Psoas muscle (tissue), 8 donors: ENCODE results near the gene MLLT10. TPM values are rescaled to one million over a fixed set of nuclear protein-coding genes. Genes with fewer than 3 reads are reported as not detected.

ENCODE experiments used
- ATAC-seq, 4 donors: fragments of 200-7000 bp; cut with Tn5 transposase; one replicate each; pipeline ENCODE4 v1.9.1; 2020; ENCODE audit warnings: moderate library complexity in 3 of 4, mild to moderate bottlenecking in 2 of 4
- DNase-seq, 2 donors: peaks; one replicate each; pipeline ENCODE4 v3.0.0-alpha.2; 2020
- H3K27ac ChIP-seq: fragments of 200-600 bp; one replicate; pipeline ENCODE4 v1.8.0; 2022
- H3K27me3 ChIP-seq, 3 donors: fragments of 200-600 bp in 1 of 3; one replicate each; pipeline versions ENCODE4 v1.6.1 to v1.8.0; 2013 to 2022; ENCODE audit warnings: low read length in 2 of 3, mild to moderate bottlenecking in 2 of 3, moderate library complexity in 1 of 3; ENCODE audit not compliant: insufficient read depth in 3 of 3
- H3K36me3 ChIP-seq, 2 donors: fragments of 200-600 bp in 1 of 2; one replicate each; pipeline versions ENCODE4 v1.6.1 to v1.8.0; 2013 to 2022; ENCODE audit warnings: low read depth in 1 of 2, mild to moderate bottlenecking in 1 of 2, moderate library complexity in 1 of 2; ENCODE audit not compliant: insufficient read depth in 1 of 2
- H3K4me1 ChIP-seq: fragments of 200-600 bp; one replicate; pipeline ENCODE4 v1.8.0; 2022
- H3K4me3 ChIP-seq: fragments of 200-600 bp; one replicate; pipeline ENCODE4 v1.8.0; 2022; ENCODE audit warnings: mild to moderate bottlenecking
- H3K9me3 ChIP-seq: fragments of 200-600 bp; one replicate; pipeline ENCODE4 v1.8.0; 2022
- WGBS, 3 donors: extraction: QIAGEN DNeasy Blood & Tissue Kit; methylation state at CpG; one replicate each; pipeline versions ENCODE4 v1.1.6 to v1.1.7; 2013; 5-methylcytosine and 5-hydroxymethylcytosine counted together
- intact Hi-C, 2 donors: fragments of 100-400 bp; cut with DNase I; formaldehyde crosslinking; loops; one replicate each; pipeline versions ENCODE4 v1.11.0 to v1.14.2; 2022
- polyA plus RNA-seq, 3 donors: library from polyadenylated mRNA; stranded (reverse); fragments of 200-250 nt; gene quantifications; one replicate each; pipeline ENCODE4 v1.2.3, GENCODE V29; 2013
- total RNA-seq, 4 donors: library from RNA; stranded (reverse); fragmentation: NEBNext Ultra II Directional in 2 of 4; extraction: Animal tissue kit (Norgen Biotek cat#: 25700) in 2 of 4; gene quantifications; one replicate each; pipeline versions ENCODE4 v1.2.1 to v1.2.4, GENCODE V29; 2021 to 2023
- TF ChIP-seq, protein P1 (sequence below): fragments of 200-600 bp; IDR thresholded peaks from one replicate; pipeline ENCODE4 v1.8.0; 2022; ENCODE audit warnings: antibody characterized with exemption
- donor health status: healthy with polysubstance abuse.
- donor health status: DM: no; HTN: no; CAD: no; lungs with moderate emphysema.
- donor health status: Bipolar disorder and iron deficiency.
- donor health status: healthy.
- donor health status: DM: yes; HTN: yes; CAD: no.
- donor health status: DM: no; HTN: no; CAD: no.
- donor health status: DM: no; HTN: no; CAD: no.
- donor health status: DM: yes; HTN: yes; CAD: no.

MLLT10 gene
- total and polyA plus RNA-seq, 7 donors, result 9.6 to 21.1 (median 13.3) TPM

DNA sequence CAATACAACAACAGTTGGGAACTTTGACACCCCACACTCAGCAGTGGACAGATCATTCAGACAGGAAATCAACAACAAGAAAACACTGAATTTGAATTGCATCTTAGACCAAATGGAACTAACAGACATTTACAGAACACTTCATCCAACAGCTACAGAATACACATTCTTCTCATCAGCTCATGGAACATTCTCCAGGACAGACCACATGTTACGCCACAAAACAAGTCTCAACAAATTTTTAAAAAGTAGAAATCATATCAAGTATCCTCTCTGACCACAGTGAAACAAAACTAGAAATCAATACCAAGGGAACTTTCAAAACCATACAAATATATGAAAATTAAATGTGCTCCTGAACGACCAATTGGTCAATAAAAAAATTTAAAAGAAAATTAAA is 257.2 kb downstream of the MLLT10 start:
- 92 to 96% (median 93%) methylated on average over 2 of the region's 2 CpGs for WGBS, 3 donors
- Histone ChIP-seq H3K27ac (no peak overlapping the region), H3K4me3 (no peak overlapping the region), H3K4me1 (no peaks in the 10 kb centered on the region), H3K36me3 (no peaks in the 10 kb centered on the region), H3K9me3 (no peaks in the 10 kb centered on the region), H3K27me3 (no peaks in the 10 kb centered on the region)
- DNase-seq, result no peak
- no peak for ATAC-seq
- intact Hi-C loops, result no loop called here
- TF ChIP-seq, protein P1, sequence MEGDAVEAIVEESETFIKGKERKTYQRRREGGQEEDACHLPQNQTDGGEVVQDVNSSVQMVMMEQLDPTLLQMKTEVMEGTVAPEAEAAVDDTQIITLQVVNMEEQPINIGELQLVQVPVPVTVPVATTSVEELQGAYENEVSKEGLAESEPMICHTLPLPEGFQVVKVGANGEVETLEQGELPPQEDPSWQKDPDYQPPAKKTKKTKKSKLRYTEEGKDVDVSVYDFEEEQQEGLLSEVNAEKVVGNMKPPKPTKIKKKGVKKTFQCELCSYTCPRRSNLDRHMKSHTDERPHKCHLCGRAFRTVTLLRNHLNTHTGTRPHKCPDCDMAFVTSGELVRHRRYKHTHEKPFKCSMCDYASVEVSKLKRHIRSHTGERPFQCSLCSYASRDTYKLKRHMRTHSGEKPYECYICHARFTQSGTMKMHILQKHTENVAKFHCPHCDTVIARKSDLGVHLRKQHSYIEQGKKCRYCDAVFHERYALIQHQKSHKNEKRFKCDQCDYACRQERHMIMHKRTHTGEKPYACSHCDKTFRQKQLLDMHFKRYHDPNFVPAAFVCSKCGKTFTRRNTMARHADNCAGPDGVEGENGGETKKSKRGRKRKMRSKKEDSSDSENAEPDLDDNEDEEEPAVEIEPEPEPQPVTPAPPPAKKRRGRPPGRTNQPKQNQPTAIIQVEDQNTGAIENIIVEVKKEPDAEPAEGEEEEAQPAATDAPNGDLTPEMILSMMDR, result no peak

Other genes starting within 250 kb of the MLLT10 start
- under 1 TPM; 0.15 to 0.79 (median 0.35) TPM for gene SKIDA1, start 8.6 kb upstream of the MLLT10 start, total RNA-seq
- gene SKIDA1, start 8.6 kb upstream of the MLLT10 start, polyA plus RNA-seq, result under 1 TPM; 0.04 to 0.21 (median 0.11) TPM